ENCODE results near the gene NAALAD2. TPM values are rescaled to one million over a fixed set of nuclear protein-coding genes. Genes with fewer than 3 reads are reported as not detected.

The NAALAD2 gene
- total RNA-seq, 1 experiment from 2014 or later: 2.1 TPM

GRCh38 chr11:90235526-90235925 lies 101.1 kb downstream of the NAALAD2 start:
- Histone ChIP-seq H2BK5ac (ENCODE audit: insufficient read length, low read length) (no peak overlapping the region), H3K14ac (ENCODE audit: insufficient read depth, low read length) (no peak overlapping the region), H3K4me1 (ENCODE audit: insufficient read depth, low read length) (no peaks in the 10 kb centered on the region), H3K23ac (ENCODE audit: insufficient read length, low read depth, low read length) (no peak overlapping the region), H4K8ac (replicated peaks; ENCODE audit: insufficient read length, low read depth, low read length) (no peak overlapping the region), H3K79me1 (ENCODE audit: insufficient read depth, low read depth, low read length, poor library complexity, severe bottlenecking) (no peaks in the 10 kb centered on the region), H4K20me1 (ENCODE audit: control insufficient read depth, insufficient read depth, insufficient read length) (no peaks in the 10 kb centered on the region), H3K18ac (ENCODE audit: insufficient read length, low read depth, low read length) (no peak overlapping the region), H2AFZ (ENCODE audit: low read length) (no peak overlapping the region), H3K9me3 (ENCODE audit: control insufficient read depth, low read depth, low read length) (no peaks in the 10 kb centered on the region), H3K27ac (ENCODE audit: insufficient read length, low read depth, low read length) (no peak overlapping the region), H2BK12ac (ENCODE audit: insufficient read length, low read depth, low read length) (no peak overlapping the region), H2AK5ac (ENCODE audit: insufficient read length, low read length) (no peak overlapping the region), H3T11ph (ENCODE audit: low read length) (no peak overlapping the region), H2BK120ac (ENCODE audit: low read depth, low read length, poor library complexity, severe bottlenecking) (no peak overlapping the region), H4K91ac (ENCODE audit: insufficient read length, low read depth, low read length) (no peak overlapping the region), H4K5ac (ENCODE audit: insufficient read length, low read depth, low read length) (no peak overlapping the region), H3K23me2 (ENCODE audit: insufficient read length, low read depth, low read length, poor library complexity, severe bottlenecking) (no peaks in the 10 kb centered on the region), H3K4me2 (ENCODE audit: insufficient read depth, insufficient read length, low read length) (no peak overlapping the region), H2BK20ac (ENCODE audit: low read depth, low read length, poor library complexity, severe bottlenecking) (no peak overlapping the region), H3K9ac (ENCODE audit: extremely low read depth, insufficient read length, low read length) (no peak overlapping the region), H3K4ac (ENCODE audit: low read depth, low read length) (no peak overlapping the region), H3K79me2 (ENCODE audit: insufficient read depth, low read length) (no peaks in the 10 kb centered on the region), H2BK15ac (ENCODE audit: low read depth, low read length) (no peak overlapping the region), H3K27me3 (ENCODE audit: insufficient read depth, low read length) (no peaks in the 10 kb centered on the region), H3K56ac (ENCODE audit: insufficient read length, low read depth, low read length) (no peak overlapping the region)
- Mint-ChIP-seq H3K9me3 (peaks cover 3% of the 10 kb centered on the region in 2 experiments; a peak in 2 of 5 replicates), H3K27ac (no peak overlapping the region), H3K4me3 (no peak overlapping the region), H3K4me1 (peaks cover 17 to 20% of the 10 kb centered on the region in 2 experiments), H3K27me3 (ENCODE audit: low read depth) (no peaks in the 10 kb centered on the region), H3K36me3 (ENCODE audit: insufficient read depth in 1 of 3, low read depth in 3 of 3) (peaks cover 0 to 4% (median 0%) of the 10 kb centered on the region in 3 experiments; a peak in 2 of 7 replicates)
- WGBS (ENCODE audit: extremely low coverage, insufficient read length, low lambda C conversion rate): no CpG with 5 or more reads among the region's 4 CpGs
- no peak for DNase-seq
- no peak for TF ChIP-seq CTCF (conservative IDR thresholded peaks at IDR 0.05)
